Esophagus muscularis mucosa (tissue), 4 donors: ENCODE results near the gene RBM19. TPM values are rescaled to one million over a fixed set of nuclear protein-coding genes. Genes with fewer than 3 reads are reported as not detected.

Source experiments
- DNase-seq: peaks from one replicate; pipeline ENCODE4 v3.0.0-alpha.2; 2017; ENCODE audit errors: extremely low spot score
- H3K27ac ChIP-seq, 4 donors: fragments of 200-600 bp; sonication (generic); replicated peaks in 1 of 4; 1 replicate in 3 of 4; 2 replicates in 1 of 4; pipeline ENCODE4 v1.5.1; 2016 to 2019; ENCODE audit warnings: mild to moderate bottlenecking in 1 of 4
- H3K27me3 ChIP-seq, 4 donors: fragments of 200-600 bp; sonication (generic); one replicate each; pipeline versions ENCODE4 v1.5.1 to v1.6.0; 2016 to 2019
- H3K36me3 ChIP-seq, 4 donors: fragments of 200-600 bp; sonication (generic); one replicate each; pipeline ENCODE4 v1.5.1; 2016 to 2019
- H3K4me1 ChIP-seq, 4 donors: fragments of 200-600 bp; sonication (generic); one replicate each; pipeline ENCODE4 v1.5.1; 2016 to 2019
- H3K4me3 ChIP-seq, 4 donors: fragments of 200-600 bp; sonication (generic); 1 replicate in 2 of 4; 2 replicates in 2 of 4; pipeline ENCODE4 v1.5.1; 2016 to 2019; ENCODE audit warnings: mild to moderate bottlenecking in 4 of 4, moderate library complexity in 1 of 4
- H3K9me3 ChIP-seq, 4 donors: fragments of 200-600 bp; sonication (generic); 1 replicate in 3 of 4; 2 replicates in 1 of 4; pipeline ENCODE4 v1.5.1; 2016 to 2019
- CTCF ChIP-seq, 3 experiments: fragments of 200-600 bp in 2 of 3; fragments of 450-650 bp in 1 of 3; sonication (generic) in 2 of 3; IDR thresholded peaks; one replicate each; pipeline ENCODE4 v1.5.1; 2017 to 2019; ENCODE audit warnings: antibody characterized with exemption in 3 of 3, mild to moderate bottlenecking in 2 of 3, moderate library complexity in 1 of 3
- EP300 ChIP-seq: sonication (generic); formaldehyde crosslinking; IDR thresholded peaks from one replicate; pipeline ENCODE4 v1.6.1; 2017; ENCODE audit warnings: antibody characterized with exemption
- POLR2A ChIP-seq: fragments of 450-650 bp; IDR thresholded peaks from one replicate; pipeline ENCODE4 v1.6.1; 2017; ENCODE audit warnings: antibody characterized with exemption, moderate library complexity, mild to moderate bottlenecking, low read depth
- POLR2AphosphoS5 ChIP-seq, 2 donors: sonication (generic); formaldehyde crosslinking; IDR thresholded peaks; one replicate each; pipeline ENCODE4 v1.6.1; 2017; ENCODE audit warnings: antibody characterized with exemption in 2 of 2
- WGBS: methylation state at CpG from one replicate; pipeline ENCODE4 v1.1.5; 2018; 5-methylcytosine and 5-hydroxymethylcytosine counted together
- intact Hi-C: fragments of 100-400 bp; cut with DNase I; formaldehyde crosslinking; loops from one replicate; pipeline ENCODE4 v1.15.1; 2023
- total RNA-seq, 4 donors: library from RNA; depleted of rRNA; stranded (reverse); fragments of >200 nt; gene quantifications; one replicate each; pipeline versions ENCODE4 v1.1.0 to v1.2.1, GENCODE V29; 2016

Gene RBM19
- total RNA-seq, 4 donors from 2014 or later: 26.7 to 40.0 (median 27.4) TPM

DNA sequence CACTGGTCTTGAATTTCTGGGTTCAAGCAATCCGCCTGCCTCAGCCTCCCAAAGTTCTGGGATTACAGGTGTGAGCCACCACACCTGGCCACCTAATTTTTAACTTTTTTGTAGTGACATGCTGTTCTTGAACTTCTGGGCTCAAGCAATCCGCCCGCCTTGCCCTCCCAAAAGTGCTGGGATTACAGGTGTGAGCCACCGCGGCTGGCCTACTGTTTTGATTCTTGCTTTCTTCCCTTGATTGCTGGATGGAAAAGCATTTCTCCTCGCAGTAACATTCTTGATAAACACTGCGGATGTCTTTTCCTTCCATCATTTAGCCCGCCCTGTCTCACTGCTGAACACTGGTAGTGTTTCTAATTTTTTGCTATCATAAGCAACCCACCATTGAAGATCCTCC lies 72.9 kb downstream of the RBM19 start:
- DNase-seq: no peak
- 95% methylated on average over 8 of the region's 8 CpGs for WGBS
- H3K4me3 ChIP-seq: no peak overlapping the region
- peaks cover 3 to 42% (median 20%) of the 10 kb centered on the region in 4 donors for H3K36me3 ChIP-seq
- no peaks in the 10 kb centered on the region for H3K9me3 ChIP-seq
- H3K27me3 ChIP-seq: no peaks in the 10 kb centered on the region
- H3K27ac ChIP-seq: no peak overlapping the region
- intact Hi-C loops: no loop called here
- no peak for TF ChIP-seq POLR2A
- no peak for TF ChIP-seq POLR2AphosphoS5 (IDR thresholded peaks at IDR 0.05)
- TF ChIP-seq CTCF (IDR thresholded peaks at IDR 0.05): no peak
- TF ChIP-seq EP300: no peak
- H3K4me1 ChIP-seq: peaks cover 0 to 5% (median 3%) of the 10 kb centered on the region in 4 donors

GRCh38 chr12:113892556-113892955 lies 73.6 kb downstream of the RBM19 start:
- H3K36me3 ChIP-seq: peaks cover 3 to 39% (median 18%) of the 10 kb centered on the region in 4 donors
- WGBS: 93% methylated on average over 6 of the region's 6 CpGs
- no peaks in the 10 kb centered on the region for H3K9me3 ChIP-seq
- H3K27ac ChIP-seq: no peak overlapping the region
- intact Hi-C loops: no loop called here
- DNase-seq: no peak
- no peaks in the 10 kb centered on the region for H3K27me3 ChIP-seq
- no peak for TF ChIP-seq POLR2A
- no peak for TF ChIP-seq CTCF (IDR thresholded peaks at IDR 0.05)
- TF ChIP-seq POLR2AphosphoS5 (IDR thresholded peaks at IDR 0.05): no peak
- TF ChIP-seq EP300: no peak
- H3K4me3 ChIP-seq: no peak overlapping the region
- H3K4me1 ChIP-seq: peaks cover 0 to 5% (median 3%) of the 10 kb centered on the region in 4 donors

DNA sequence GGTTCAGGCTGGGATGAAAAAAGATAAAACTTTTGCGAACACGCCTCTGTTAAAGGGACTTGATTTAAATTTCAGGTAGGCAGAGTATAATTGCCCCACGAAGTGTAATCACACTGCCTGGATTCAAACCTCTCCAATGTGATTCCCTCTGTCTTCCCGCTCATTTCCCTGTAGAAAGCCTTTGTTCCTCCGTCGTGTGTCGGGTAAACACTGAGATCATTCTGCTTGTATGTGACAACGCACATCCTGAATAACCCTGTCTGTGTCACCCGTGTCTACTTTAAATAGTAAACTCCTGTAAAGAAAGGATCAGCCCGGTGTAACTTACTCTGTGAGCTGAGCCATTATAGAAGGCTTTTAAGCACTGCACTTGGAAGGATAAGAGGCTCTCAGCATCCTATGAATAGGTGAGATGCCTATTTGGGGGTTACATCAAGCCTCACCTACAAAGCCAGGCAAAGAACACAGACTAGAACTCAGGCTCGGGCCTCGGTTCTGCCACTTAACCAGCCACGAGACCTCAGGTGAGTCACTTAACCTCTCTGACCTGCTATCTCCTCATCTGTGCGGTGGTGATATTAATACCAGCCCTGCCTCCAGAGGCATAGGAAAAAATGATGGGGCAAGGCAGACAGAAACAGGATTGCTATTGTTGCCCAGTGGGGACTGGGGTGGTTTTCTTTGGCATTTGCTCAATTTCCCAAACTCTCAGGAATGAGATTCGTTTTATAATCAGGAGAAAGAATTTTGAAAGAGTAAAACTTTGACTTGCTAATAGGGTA lies 74.2 kb downstream of the RBM19 start:
- Histone ChIP-seq H3K27ac (no peak overlapping the region), H3K4me1 (peaks cover 0 to 5% (median 3%) of the 10 kb centered on the region in 4 donors), H3K4me3 (no peak overlapping the region), H3K36me3 (peaks cover 3 to 37% (median 17%) of the 10 kb centered on the region in 4 donors), H3K9me3 (no peaks in the 10 kb centered on the region), H3K27me3 (no peaks in the 10 kb centered on the region)
- TF ChIP-seq CTCF (IDR thresholded peaks at IDR 0.05): no peak
- TF ChIP-seq EP300: no peak
- no peak for TF ChIP-seq POLR2A
- TF ChIP-seq POLR2AphosphoS5 (IDR thresholded peaks at IDR 0.05): no peak
- WGBS: 90% methylated on average over 15 of the region's 15 CpGs
- intact Hi-C loops: no loop called here
- DNase-seq: no peak

DNA sequence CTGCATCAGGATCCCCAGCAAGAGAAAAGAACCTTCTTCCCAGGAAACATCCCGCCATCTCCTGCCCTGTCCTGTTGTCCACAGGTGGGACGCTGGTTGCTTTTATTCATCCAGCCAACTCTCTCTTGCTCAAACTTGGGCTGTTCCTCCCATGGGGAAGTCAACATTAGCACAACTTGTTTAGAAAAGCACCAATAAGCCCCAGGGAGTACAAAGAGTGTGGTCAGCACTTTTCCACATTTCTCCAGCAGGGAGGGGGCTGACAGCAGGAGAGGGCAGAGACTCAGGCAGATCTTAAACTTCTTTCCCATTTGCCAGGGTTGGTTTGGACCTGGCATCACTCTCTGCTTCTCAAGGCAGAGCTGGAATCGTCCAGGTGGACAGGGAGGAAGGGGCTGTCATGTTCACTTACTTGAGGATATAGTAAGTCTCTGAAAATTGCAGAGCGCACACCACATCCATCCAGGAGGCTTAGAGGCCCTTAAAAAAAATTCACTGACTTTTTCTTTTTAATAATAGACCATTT lies 74.9 kb downstream of the RBM19 start:
- intact Hi-C loops: no loop called here
- H3K36me3 ChIP-seq: peaks cover 3 to 32% (median 14%) of the 10 kb centered on the region in 4 donors
- H3K4me1 ChIP-seq: peaks cover 0 to 5% (median 3%) of the 10 kb centered on the region in 4 donors
- 91% methylated on average over 4 of the region's 4 CpGs for WGBS
- DNase-seq: no peak
- no peak for TF ChIP-seq POLR2AphosphoS5 (IDR thresholded peaks at IDR 0.05)
- no peak for TF ChIP-seq EP300
- no peak for TF ChIP-seq CTCF (IDR thresholded peaks at IDR 0.05)
- H3K27ac ChIP-seq: no peak overlapping the region
- H3K9me3 ChIP-seq: no peaks in the 10 kb centered on the region
- no peak overlapping the region for H3K4me3 ChIP-seq
- no peaks in the 10 kb centered on the region for H3K27me3 ChIP-seq
